H1 (cell line): ENCODE measurements around the gene GFAP. TPM values are rescaled to one million over a fixed set of nuclear protein-coding genes. Genes with fewer than 3 reads are reported as not detected.

Source experiments
- CTCF ChIA-PET: fragments of 300-600 bp; sonication (Branson Sonifier 250); formaldehyde crosslinking; loops from one replicate; lab custom pipeline; 2021; ENCODE audit not compliant: partially characterized antibody; lab: Charles Lee
- POLR2A ChIA-PET: fragments of 300-600 bp; sonication (Branson Sonifier 250); formaldehyde crosslinking; loops from one replicate; lab custom pipeline; 2021; ENCODE audit warnings: inconsistent platforms; ENCODE audit not compliant: partially characterized antibody; lab: Charles Lee
- DNase-seq, 2 experiments: peaks; one replicate each; pipeline versions ENCODE4 v3.0.0 to v3.0.0-alpha.2; 2010 to 2022; ENCODE audit warnings: low spot score in 2 of 2, low read depth in 1 of 2, mixed read lengths in 1 of 2
- FAIRE-seq: peaks from 2 replicates; lab custom pipeline; 2011; peaks lifted over from hg19 to GRCh38; lab: Jason Lieb, UNC
- H2AFZ ChIP-seq: 2 replicates; pipeline ENCODE4 v1.8.1; 2012; ENCODE audit warnings: low read length, inconsistent platforms
- H2AK5ac ChIP-seq: 2 replicates; pipeline ENCODE4 v1.6.1; 2013; ENCODE audit warnings: low read depth, low read length
- H2BK120ac ChIP-seq: replicated peaks from 2 replicates; pipeline ENCODE3; 2013; ENCODE audit warnings: low read depth, low read length, inconsistent platforms
- H2BK12ac ChIP-seq: 2 replicates; pipeline ENCODE4 v1.6.1; 2013; ENCODE audit warnings: low read depth, low read length
- H2BK15ac ChIP-seq: 2 replicates; pipeline ENCODE4 v1.6.1; 2013; ENCODE audit warnings: low read length
- H2BK20ac ChIP-seq: 2 replicates; pipeline ENCODE4 v1.6.1; 2013; ENCODE audit warnings: low read length
- H2BK5ac ChIP-seq: 2 replicates; pipeline ENCODE4 v1.6.1; 2013; ENCODE audit warnings: low read depth, low read length
- H3K14ac ChIP-seq: 2 replicates; pipeline ENCODE4 v1.6.1; 2013; ENCODE audit warnings: inconsistent platforms; ENCODE audit not compliant: insufficient read length
- H3K18ac ChIP-seq: 2 replicates; pipeline ENCODE4 v1.6.1; 2013; ENCODE audit warnings: low read length; ENCODE audit errors: extremely low read depth
- H3K23ac ChIP-seq: 2 replicates; pipeline ENCODE4 v1.6.1; 2013; ENCODE audit warnings: inconsistent platforms; ENCODE audit not compliant: insufficient read length
- H3K23me2 ChIP-seq: 2 replicates; pipeline ENCODE4 v1.6.1; 2013; ENCODE audit warnings: low read depth, low read length
- H3K27ac ChIP-seq: 2 replicates; pipeline ENCODE4 v1.6.1; 2011; ENCODE audit warnings: low read depth, low read length, inconsistent platforms
- H3K27me3 ChIP-seq, 4 experiments: replicated peaks in 1 of 4; 1 replicate in 1 of 4; 2 replicates in 3 of 4; pipeline versions ENCODE4 v1.6.1 to v1.8.1; 2011 to 2013; ENCODE audit warnings: low read length in 3 of 4, mild to moderate bottlenecking in 3 of 4, inconsistent platforms in 2 of 4, mixed read lengths in 2 of 4, moderate library complexity in 1 of 4; ENCODE audit not compliant: control insufficient read depth in 3 of 4, insufficient read depth in 3 of 4; ENCODE audit errors: extremely low read depth in 1 of 4
- H3K36me3 ChIP-seq, 4 experiments: 2 replicates each; pipeline versions ENCODE4 v1.6.1 to v1.8.1; 2011 to 2013; ENCODE audit warnings: mild to moderate bottlenecking in 4 of 4, low read length in 3 of 4, moderate library complexity in 2 of 4, control low read depth in 1 of 4, inconsistent platforms in 1 of 4; ENCODE audit not compliant: insufficient read depth in 4 of 4, control insufficient read depth in 2 of 4
- H3K4ac ChIP-seq: replicated peaks from 2 replicates; pipeline ENCODE3; 2013; ENCODE audit warnings: low read length, low read depth, mixed read lengths, inconsistent platforms; ENCODE audit not compliant: insufficient read length
- H3K4me1 ChIP-seq, 4 experiments: replicated peaks in 1 of 4; 1 replicate in 1 of 4; 2 replicates in 3 of 4; pipeline versions ENCODE4 v1.6.1 to v1.8.1; 2011 to 2013; ENCODE audit warnings: low read length in 3 of 4, inconsistent platforms in 2 of 4, mixed read lengths in 1 of 4; ENCODE audit not compliant: insufficient read depth in 4 of 4, control insufficient read depth in 3 of 4
- H3K4me2 ChIP-seq, 2 experiments: 2 replicates each; pipeline versions ENCODE4 v1.6.1 to v1.8.1; 2011 to 2013; ENCODE audit warnings: low read depth in 2 of 2, low read length in 2 of 2, control low read depth in 1 of 2, inconsistent platforms in 1 of 2, mild to moderate bottlenecking in 1 of 2; ENCODE audit not compliant: insufficient read depth in 1 of 2
- H3K4me3 ChIP-seq, 4 experiments: fragments of 200-600, 300-600 bp in 1 of 4; sonication (generic), shearing (Covaris generic), sonication (Bioruptor Twin) in 1 of 4; 2 replicates each; pipeline versions ENCODE4 v1.5.1 to v1.8.1; 2011 to 2016; ENCODE audit warnings: low read length in 4 of 4, low read depth in 3 of 4, control low read depth in 2 of 4, inconsistent platforms in 2 of 4, mild to moderate bottlenecking in 2 of 4, mixed read lengths in 1 of 4, moderate library complexity in 1 of 4; ENCODE audit not compliant: insufficient read depth in 2 of 4; ENCODE audit errors: extremely low read depth in 1 of 4
- H3K56ac ChIP-seq: replicated peaks from 2 replicates; pipeline ENCODE3; 2013; ENCODE audit warnings: low read depth, mild to moderate bottlenecking, mixed read lengths, low read length, inconsistent platforms; ENCODE audit not compliant: insufficient read length
- H3K79me1 ChIP-seq: 2 replicates; pipeline ENCODE4 v1.6.1; 2013; ENCODE audit warnings: low read depth, low read length, control low read depth
- H3K79me2 ChIP-seq, 2 experiments: 2 replicates each; pipeline versions ENCODE4 v1.6.1 to v1.8.1; 2012 to 2013; ENCODE audit warnings: low read length in 2 of 2, mild to moderate bottlenecking in 2 of 2, inconsistent platforms in 1 of 2; ENCODE audit not compliant: insufficient read depth in 2 of 2, control insufficient read depth in 1 of 2
- H3K9ac ChIP-seq, 4 experiments: replicated peaks in 1 of 4; 1 replicate in 1 of 4; 2 replicates in 3 of 4; pipeline versions ENCODE4 v1.6.1 to v1.8.1; 2011 to 2013; ENCODE audit warnings: low read depth in 3 of 4, low read length in 3 of 4, control low read depth in 2 of 4, mild to moderate bottlenecking in 2 of 4, moderate library complexity in 2 of 4, inconsistent platforms in 1 of 4; ENCODE audit errors: extremely low read depth in 1 of 4
- H3K9me3 ChIP-seq, 2 experiments: 2 replicates each; pipeline versions ENCODE4 v1.6.1 to v1.8.1; 2012 to 2013; ENCODE audit warnings: mild to moderate bottlenecking in 2 of 2, moderate library complexity in 2 of 2, control low read depth in 1 of 2, inconsistent platforms in 1 of 2, low read depth in 1 of 2, low read length in 1 of 2, mixed read lengths in 1 of 2; ENCODE audit not compliant: insufficient read depth in 2 of 2
- H4K20me1 ChIP-seq, 2 experiments: replicated peaks in 1 of 2; 2 replicates each; pipeline versions ENCODE3 to v1.8.1; 2011 to 2013; ENCODE audit warnings: inconsistent platforms in 2 of 2, low read length in 2 of 2, mild to moderate bottlenecking in 1 of 2; ENCODE audit not compliant: insufficient read depth in 2 of 2, control insufficient read depth in 1 of 2
- H4K5ac ChIP-seq: 2 replicates; pipeline ENCODE4 v1.6.1; 2013; ENCODE audit warnings: low read length, low read depth, mixed read lengths, inconsistent platforms; ENCODE audit not compliant: insufficient read length
- H4K8ac ChIP-seq: 2 replicates; pipeline ENCODE4 v1.8.0; 2013; ENCODE audit warnings: mild to moderate bottlenecking, moderate library complexity, low read length, inconsistent platforms; ENCODE audit not compliant: insufficient read depth; ENCODE audit errors: extremely low read depth
- H4K91ac ChIP-seq: replicated peaks from 2 replicates; pipeline ENCODE3; 2013; ENCODE audit warnings: low read length, mixed read lengths, inconsistent platforms; ENCODE audit not compliant: insufficient read length
- CBX8 ChIP-seq: fragments of 300-800, 300-1000 bp; sonication (generic); IDR thresholded peaks from 2 replicates; pipeline ENCODE4 v1.7.1; 2016; ENCODE audit warnings: low read depth, low read length, borderline replicate concordance
- CTBP2 ChIP-seq: IDR thresholded peaks from 2 replicates; pipeline ENCODE4 v1.7.0; 2011; ENCODE audit warnings: borderline replicate concordance, mild to moderate bottlenecking, moderate library complexity, mixed read lengths, low read length; ENCODE audit not compliant: insufficient read depth, insufficient read length
- EGR1 ChIP-seq: IDR thresholded peaks from 2 replicates; pipeline ENCODE4 v1.6.1; 2011; ENCODE audit warnings: low read depth, low read length, borderline replicate concordance
- GTF2F1 ChIP-seq: IDR thresholded peaks from 2 replicates; pipeline ENCODE4 v1.6.1; 2012; ENCODE audit warnings: low read depth, low read length, improper control_type of control experiment, borderline replicate concordance
- HDAC2 ChIP-seq, 2 experiments: fragments of 300-600 bp in 1 of 2; sonication (generic) in 1 of 2; IDR thresholded peaks; 2 replicates each; pipeline ENCODE4 v1.6.1; 2011 to 2012; ENCODE audit warnings: low read depth in 2 of 2, low read length in 2 of 2, mild to moderate bottlenecking in 2 of 2, moderate library complexity in 2 of 2, borderline replicate concordance in 1 of 2, inconsistent platforms in 1 of 2
- JUND ChIP-seq: IDR thresholded peaks from 2 replicates; pipeline ENCODE4 v1.6.1; 2011; ENCODE audit warnings: mild to moderate bottlenecking, improper control_type of control experiment, low read length
- POLR2AphosphoS5 ChIP-seq: IDR thresholded peaks from 2 replicates; pipeline ENCODE4 v1.6.1; 2011; ENCODE audit warnings: low read depth, low read length
- SP2 ChIP-seq: IDR thresholded peaks from 2 replicates; pipeline ENCODE4 v1.6.1; 2012; ENCODE audit warnings: mild to moderate bottlenecking, low read length, inconsistent platforms
- SP4 ChIP-seq: IDR thresholded peaks from 2 replicates; pipeline ENCODE4 v1.6.1; 2012; ENCODE audit warnings: low read length, inconsistent platforms
- SRF ChIP-seq: IDR thresholded peaks from 2 replicates; pipeline ENCODE4 v1.6.1; 2011; ENCODE audit warnings: mild to moderate bottlenecking, low read depth, low read length, moderate library complexity
- SUZ12 ChIP-seq: fragments of 200-600 bp; sonication (generic); IDR thresholded peaks from 2 replicates; pipeline ENCODE4 v1.6.1; 2012; ENCODE audit warnings: mild to moderate bottlenecking, inconsistent platforms, low read length, moderate library complexity, mixed read lengths
- TAF7 ChIP-seq: optimal IDR thresholded peaks from 2 replicates; pipeline ENCODE3; 2011; ENCODE audit warnings: low read depth, mild to moderate bottlenecking, inconsistent platforms, low read length, moderate library complexity, borderline replicate concordance
- WGBS, 2 experiments: shearing (Covaris generic) in 1 of 2; methylation state at CpG; one replicate each; pipeline versions ENCODE4 v1.1.6 to v1.1.7; 2013 to 2015; ENCODE audit warnings: low lambda C conversion rate in 2 of 2, mixed read lengths in 2 of 2, inconsistent platforms in 1 of 2, low coverage in 1 of 2, missing lambda C conversion rate in 1 of 2; ENCODE audit not compliant: insufficient replicate concordance in 2 of 2, insufficient coverage in 1 of 2, insufficient read length in 1 of 2; ENCODE audit errors: extremely low coverage in 1 of 2, missing lambda C conversion rate in 1 of 2; 5-methylcytosine and 5-hydroxymethylcytosine counted together
- polyA plus RNA-seq, 7 experiments: library from polyadenylated mRNA; depleted of rRNA in 3 of 7; stranded (reverse) in 5 of 7; unstranded in 2 of 7; fragments of >200 nt in 5 of 7; fragments of 200-250 nt in 2 of 7; gene quantifications; 1 replicate in 5 of 7; 2 replicates in 1 of 7; 4 replicates in 1 of 7; pipeline versions ENCODE4 v1.2.1 to v1.2.3, GENCODE V29; 2011 to 2013; ENCODE audit warnings: missing spikeins in 2 of 7, mixed read lengths in 2 of 7
- total RNA-seq: library from RNA; stranded (reverse); fragmentation: NEBNext Ultra II Directional; extraction: Animal tissue kit (Norgen Biotek cat#: 25700); gene quantifications from 2 replicates; pipeline ENCODE4 v1.2.1, GENCODE V29; 2021
- TF ChIP-seq, protein P1 (sequence below): IDR thresholded peaks from 2 replicates; pipeline ENCODE4 v1.6.1; 2011; ENCODE audit warnings: low read depth, mild to moderate bottlenecking, low read length; ENCODE audit not compliant: insufficient read depth

Gene GFAP
- total and polyA plus RNA-seq, 2 of the 8 experiments (the other 6 are each of a cell fraction or from before 2014, with no cell fraction given) = 1.3 to 1.5 TPM

DNA sequence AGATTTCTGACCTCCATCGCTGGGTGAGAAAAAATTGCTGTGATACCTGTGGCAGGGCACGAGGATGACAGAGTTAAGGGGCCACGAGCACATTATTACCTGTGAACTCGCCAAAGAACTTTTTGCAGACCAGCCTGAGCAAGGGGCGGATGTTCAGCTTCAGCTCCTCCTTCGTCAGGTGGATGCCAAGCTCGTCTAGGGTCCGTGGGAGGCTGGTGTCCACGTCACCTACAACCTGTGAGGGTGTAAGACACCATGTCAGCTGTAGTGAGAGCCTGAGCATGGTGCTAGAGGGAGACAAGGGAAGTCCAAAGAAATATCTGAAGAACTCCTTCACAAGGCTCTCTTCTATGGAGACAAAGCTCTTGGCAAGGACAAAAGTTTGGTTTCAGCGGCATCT, 50.5 kb downstream of the GFAP start:
- Histone ChIP-seq H3K27ac (no peak overlapping the region), H3K56ac (no peak overlapping the region), H2BK15ac (no peak overlapping the region), H2BK120ac (no peak overlapping the region), H3K4me3 (no peak overlapping the region), H4K5ac (no peak overlapping the region), H3K4ac (no peak overlapping the region), H3K79me2 (no peaks in the 10 kb centered on the region), H2BK5ac (no peak overlapping the region), H2AFZ (no peak overlapping the region), H4K91ac (no peak overlapping the region), H3K14ac (no peak overlapping the region), H3K23me2 (no peaks in the 10 kb centered on the region), H2AK5ac (no peak overlapping the region), H3K18ac (no peak overlapping the region), H3K9ac (no peak overlapping the region), H3K36me3 (peaks cover 28 to 69% (median 49%) of the 10 kb centered on the region in 4 experiments), H2BK20ac (no peak overlapping the region), H3K4me2 (no peak overlapping the region), H3K9me3 (no peaks in the 10 kb centered on the region), H4K20me1 (peaks cover 2% of the 10 kb centered on the region in 2 experiments), H3K4me1 (no peaks in the 10 kb centered on the region), H3K79me1 (no peaks in the 10 kb centered on the region), H3K23ac (no peak overlapping the region), H4K8ac (0 out of 2 replicates have a peak overlapping the region, but pooled peaks have one; percentile 9), H3K27me3 (no peaks in the 10 kb centered on the region), H2BK12ac (no peak overlapping the region)
- ChIA-PET CTCF (interaction anchor here (0.7 to 28.4 kb wide), 27 partner anchors 9 to 173 kb away, joined by 3 to 577 read pairs (median 5); partner anchors contain the start of genes EFTUD2 and HIGD1B), POLR2A (interaction anchor here (0.9 to 5.0 kb wide), 4 partner anchors 9 to 90 kb away, joined by 3 to 15 read pairs (median 4); partner anchors contain the start of gene HIGD1B)
- DNase-seq (no peak), FAIRE-seq (no peak)
- TF ChIP-seq SP2 (no peak), POLR2AphosphoS5 (no peak), SRF (no peak), SP4 (no peak), EGR1 (no peak), CBX8 (no peak), JUND (no peak), HDAC2 (IDR thresholded peaks at IDR 0.05; ENCODE audit: borderline replicate concordance in 1 of 2, low read depth in 2 of 2, low read length in 2 of 2) (no peak), CTBP2 (no peak), GTF2F1 (no peak), TAF7 (no peak), SUZ12 (no peak)
- TF ChIP-seq, protein P1, sequence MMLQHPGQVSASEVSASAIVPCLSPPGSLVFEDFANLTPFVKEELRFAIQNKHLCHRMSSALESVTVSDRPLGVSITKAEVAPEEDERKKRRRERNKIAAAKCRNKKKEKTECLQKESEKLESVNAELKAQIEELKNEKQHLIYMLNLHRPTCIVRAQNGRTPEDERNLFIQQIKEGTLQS = no peak
- WGBS, 2 experiments = 88% methylated on average over 10 of the region's 10 CpGs; no CpG with 5 or more reads in 1 of the 2 experiments
